Activated T-cell treated with anti-CD3 and anti-CD28 coated beads for 24 hours (primary cell): ENCODE results near the gene CTSD.

Experiments
- DNase-seq: peaks from one replicate; pipeline ENCODE4 v3.0.0-alpha.2; 2020; ENCODE audit warnings: low read depth

Gene CTSD

GRCh38 chr11:1729692-1730011, 34.1 kb downstream of the CTSD start:
- DNase-seq = no peak

GRCh38 chr11:1728931-1729691, 34.6 kb downstream of the CTSD start:
- DNase-seq = no peak

DNA sequence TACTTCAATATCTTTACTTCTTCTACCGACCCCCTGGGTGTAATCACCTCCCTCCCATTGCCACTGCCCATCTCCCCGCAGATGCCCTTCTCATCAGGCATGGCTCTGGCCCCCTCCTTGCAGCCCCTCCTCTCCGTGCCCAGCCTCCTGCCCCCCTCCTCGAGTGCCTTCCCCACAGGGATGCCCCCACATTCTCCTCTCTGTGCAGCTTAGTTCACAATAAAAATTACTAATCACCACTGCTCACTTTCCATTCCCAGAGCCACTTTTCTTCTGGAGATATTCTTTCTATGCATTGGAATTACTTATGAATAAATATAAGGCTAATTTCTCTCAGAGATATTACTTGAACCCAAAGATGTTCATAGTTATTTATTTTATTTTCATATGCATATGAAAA, 35.4 kb downstream of the CTSD start:
- no peak for DNase-seq

DNA sequence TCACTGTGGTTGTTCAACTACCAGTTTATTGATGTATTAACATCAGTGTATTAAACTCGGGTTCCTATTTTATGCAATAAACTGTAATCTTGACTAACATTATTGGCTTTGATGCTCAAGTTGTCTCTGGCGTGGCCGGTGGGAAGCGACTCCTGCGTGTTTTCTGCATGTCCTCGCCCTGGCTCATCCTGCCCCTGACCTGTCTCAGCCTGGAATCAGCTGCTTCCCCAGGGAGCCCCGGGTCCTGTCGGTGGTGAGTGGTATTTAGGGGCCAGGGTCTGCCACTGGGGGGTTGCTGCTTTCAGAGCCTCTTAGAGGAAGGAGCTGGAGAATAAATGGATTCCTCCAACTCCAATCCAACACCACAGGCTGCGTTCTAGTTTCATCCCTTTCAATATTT, 35.9 kb downstream of the CTSD start:
- no peak for DNase-seq

DNA sequence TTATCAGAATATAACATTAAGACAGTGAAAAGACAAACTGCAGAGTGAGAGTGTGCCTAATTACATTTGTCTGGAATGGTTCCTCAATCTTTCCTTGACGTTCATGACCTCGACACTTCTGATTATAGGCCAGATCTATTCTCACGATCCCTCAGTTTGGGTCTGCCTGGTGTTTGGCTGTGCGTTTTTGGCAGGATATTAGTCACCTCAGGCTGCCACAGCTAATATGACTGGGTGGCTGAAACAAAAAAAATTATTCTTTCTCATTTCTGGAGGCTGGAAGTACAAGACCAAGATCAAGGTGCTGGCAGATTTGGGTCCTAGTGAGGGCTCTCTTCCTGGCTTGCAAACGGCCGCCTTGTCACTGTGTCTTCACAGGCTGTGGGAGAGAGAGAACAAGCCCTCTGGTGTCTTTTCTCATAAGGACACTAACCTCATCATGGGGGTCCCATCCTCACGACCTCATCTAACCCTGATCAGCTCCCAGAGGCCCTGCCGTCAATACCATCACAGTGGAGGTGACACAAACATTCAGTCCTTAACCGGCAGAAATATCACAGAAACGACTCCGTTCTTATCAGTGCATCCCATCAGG, 36.5 kb downstream of the CTSD start:
- no peak for DNase-seq

- no peak for DNase-seq
These were observed 43.9 kb downstream of the CTSD start for GRCh38 chr11:1719781-1720180.

DNA sequence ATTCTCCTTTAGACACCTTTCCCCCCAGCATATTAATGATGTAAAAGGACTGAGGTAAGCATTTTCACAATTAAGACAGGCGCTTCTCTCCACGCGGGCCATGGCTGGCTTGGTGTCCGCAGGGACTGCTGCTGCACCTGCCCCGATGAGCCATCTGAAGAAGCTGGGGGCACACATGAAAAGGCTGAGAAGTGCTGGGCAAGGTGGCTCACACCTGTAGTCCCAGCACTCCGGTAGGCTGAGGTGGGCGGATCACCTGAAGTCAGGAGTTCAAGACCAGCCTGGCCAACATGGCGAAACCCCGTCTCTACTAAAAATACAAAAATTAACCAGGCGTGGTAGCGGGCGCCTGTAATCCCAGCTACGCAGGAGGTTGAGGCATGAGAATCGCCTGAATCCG, 45.4 kb downstream of the CTSD start:
- no peak for DNase-seq

DNA sequence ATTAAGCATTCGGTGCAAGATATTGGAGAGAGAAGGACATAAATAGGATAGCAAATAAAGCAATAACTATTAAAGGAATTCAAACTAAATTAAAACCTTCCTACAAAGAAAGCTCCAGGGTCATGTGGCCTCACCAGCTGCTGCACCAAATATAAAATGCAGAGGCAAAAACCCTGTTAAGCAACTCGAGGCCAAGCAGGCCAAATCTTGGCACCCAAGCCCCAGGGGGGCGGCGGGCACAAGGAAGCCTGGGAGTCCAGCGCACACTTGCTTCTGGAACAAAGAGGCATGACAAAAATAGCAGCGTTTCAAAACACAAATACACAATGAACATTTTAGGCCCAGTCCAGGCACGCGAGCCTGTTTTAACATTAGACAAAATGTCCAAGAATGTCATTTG, 46.0 kb downstream of the CTSD start:
- no peak for DNase-seq

GRCh38 chr11:1714908-1715885, 48.5 kb downstream of the CTSD start:
- no peak for DNase-seq

DNA sequence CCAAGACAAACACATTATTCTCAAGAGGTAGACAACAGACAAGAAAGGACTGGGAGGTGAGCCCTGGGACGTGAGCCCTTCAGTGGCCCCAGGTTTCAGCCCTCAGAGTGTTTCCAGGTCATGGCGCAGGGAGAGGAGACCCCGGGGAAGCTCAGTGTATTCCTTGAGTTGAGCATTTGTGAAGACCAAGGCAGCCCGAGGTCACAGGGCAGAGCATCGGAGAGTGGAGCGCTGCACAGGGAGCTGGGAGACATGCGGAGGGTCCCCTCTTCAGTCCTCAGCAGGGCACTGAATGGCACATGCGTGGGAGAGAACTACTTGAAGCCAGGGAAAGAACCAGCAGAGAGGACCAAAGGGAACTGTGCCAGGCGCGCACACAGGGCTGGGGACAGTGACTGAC, 55.0 kb downstream of the CTSD start:
- no peak for DNase-seq

DNA sequence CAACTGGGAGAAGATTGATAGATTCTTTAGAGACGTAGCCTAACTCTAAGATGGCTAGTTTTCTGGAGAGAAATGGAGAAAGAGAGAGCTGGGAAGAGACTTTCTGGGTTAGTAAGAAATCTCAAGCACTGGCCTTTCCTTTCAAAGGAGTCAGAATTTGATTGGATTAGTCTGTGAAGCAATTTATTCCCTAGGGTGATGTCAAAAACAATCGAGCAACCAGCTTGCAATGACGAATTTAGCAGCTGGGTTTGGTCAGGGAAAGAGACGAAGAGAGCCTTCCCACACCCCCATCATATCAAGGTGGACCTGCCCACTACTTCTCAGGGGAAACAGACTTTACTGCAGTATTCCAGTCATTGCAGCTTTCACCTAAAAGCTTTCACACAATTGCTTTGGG, 56.0 kb downstream of the CTSD start:
- DNase-seq = no peak

GRCh38 chr11:1706634-1707400, 56.9 kb downstream of the CTSD start:
- DNase-seq = no peak

- no peak for DNase-seq
These were observed 58.3 kb downstream of the CTSD start for GRCh38 chr11:1705126-1706052.

DNA sequence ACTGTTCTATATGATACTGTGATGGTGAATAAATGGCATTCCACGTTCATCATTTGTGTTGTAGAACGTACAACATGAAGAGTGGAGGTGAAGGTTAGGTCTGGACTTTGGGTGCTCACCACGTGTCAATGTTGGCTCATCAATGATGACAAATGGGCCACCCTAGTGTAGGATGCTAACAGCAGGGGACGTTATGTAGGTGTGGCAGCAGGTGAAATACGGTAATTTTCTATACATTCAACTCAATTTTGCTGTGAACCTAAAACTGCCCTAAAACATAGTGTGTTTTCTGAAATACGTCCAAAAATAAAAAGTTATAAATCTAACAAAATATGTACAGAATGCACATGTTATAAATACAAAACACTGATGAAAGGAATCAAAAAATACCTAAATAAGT, 60.6 kb downstream of the CTSD start:
- DNase-seq = no peak
